ENCODE measurements around the gene RRP15.

DNA sequence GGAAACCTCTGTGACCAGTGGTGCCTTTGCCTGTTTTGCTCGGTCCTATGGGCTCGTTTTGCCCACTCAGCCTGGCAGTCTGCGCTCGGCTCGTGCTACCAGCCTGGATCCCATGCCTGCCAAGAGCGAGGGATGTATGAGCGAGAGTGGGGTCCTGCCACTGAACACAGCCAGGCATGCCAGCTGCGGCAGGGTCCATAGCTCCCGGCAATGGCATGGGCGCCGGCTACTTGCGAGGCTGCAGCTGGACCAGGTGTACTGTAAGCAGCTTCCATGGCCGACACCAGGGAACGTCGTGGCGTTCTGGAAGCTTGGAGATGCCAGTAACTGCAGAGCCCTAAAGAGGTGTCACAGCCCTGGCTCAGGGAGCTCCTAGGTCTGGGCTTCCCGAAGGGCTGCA lies 37.7 kb downstream of the RRP15 start:
- no peak for TF ChIP-seq CTCF (conservative IDR thresholded peaks at IDR 0.05 in 1 of 2, IDR thresholded peaks at IDR 0.05 in 1 of 2; ENCODE audit: extremely low read depth in 1 of 2, insufficient read depth in 1 of 2, low read depth in 1 of 2, low read length in 2 of 2)
- no peak for TF ChIP-seq EZH2 (IDR thresholded peaks at IDR 0.05; ENCODE audit: borderline replicate concordance, low read length)

Data from mammary epithelial cell (primary cell).